Measurements from ENCODE around the gene SUN3.

Gene SUN3

GRCh38 chr7:48028938-48029337 lies at the start of gene SUN3:
SUN3 (minus strand) TSS chr7:48029107; CDS start chr7:48028938, 169 bp downstream.
- no peak for DNase-seq (ENCODE audit: low spot score)

- no peak for DNase-seq (ENCODE audit: low spot score)
Observed at GRCh38 chr7:48078470-48078869, 49.6 kb upstream of the SUN3 start.

- no peak for DNase-seq (ENCODE audit: low spot score)
Observed at GRCh38 chr7:48077423-48077822, 48.5 kb upstream of the SUN3 start.

GRCh38 chr7:48074204-48074654 lies 45.3 kb upstream of the SUN3 start:
- no peak for DNase-seq (ENCODE audit: low spot score)

- no peak for DNase-seq (ENCODE audit: low spot score)
Observed at GRCh38 chr7:48067475-48067874, 38.6 kb upstream of the SUN3 start.

- no peak for DNase-seq (ENCODE audit: low spot score)
Observed at GRCh38 chr7:48063985-48064384, 35.1 kb upstream of the SUN3 start.

GRCh38 chr7:48059706-48060105 lies 30.8 kb upstream of the SUN3 start:
- no peak for DNase-seq (ENCODE audit: low spot score)

GRCh38 chr7:48058990-48059389 lies 30.1 kb upstream of the SUN3 start:
- DNase-seq (ENCODE audit: low spot score) = no peak

GRCh38 chr7:48053736-48054135 lies 24.8 kb upstream of the SUN3 start:
- DNase-seq (ENCODE audit: low spot score) = no peak

- DNase-seq (ENCODE audit: low spot score) = no peak
Observed at GRCh38 chr7:48052748-48053147, 23.8 kb upstream of the SUN3 start.

GRCh38 chr7:48049850-48050249 lies 20.9 kb upstream of the SUN3 start:
- DNase-seq (ENCODE audit: low spot score) = no peak

GRCh38 chr7:48048113-48048512 lies 19.2 kb upstream of the SUN3 start:
- DNase-seq (ENCODE audit: low spot score) = no peak

GRCh38 chr7:48046458-48046857 lies 17.6 kb upstream of the SUN3 start:
- DNase-seq (ENCODE audit: low spot score) = no peak

- no peak for DNase-seq (ENCODE audit: low spot score)
Observed at GRCh38 chr7:48045195-48045765, 16.4 kb upstream of the SUN3 start.

GRCh38 chr7:48042636-48043035 lies 13.7 kb upstream of the SUN3 start:
- DNase-seq (ENCODE audit: low spot score) = no peak

GRCh38 chr7:48042216-48042615 lies 13.3 kb upstream of the SUN3 start:
- DNase-seq (ENCODE audit: low spot score) = no peak

GRCh38 chr7:48041653-48041970 lies 12.7 kb upstream of the SUN3 start:
- peak; percentile 35 for DNase-seq (ENCODE audit: low spot score)

- DNase-seq (ENCODE audit: low spot score) = no peak
Observed at GRCh38 chr7:48040944-48041652, 12.2 kb upstream of the SUN3 start.

- no peak for DNase-seq (ENCODE audit: low spot score)
Observed at GRCh38 chr7:48038815-48039506, 10.1 kb upstream of the SUN3 start.

- no peak for DNase-seq (ENCODE audit: low spot score)
Observed at GRCh38 chr7:48035967-48036478, 7.1 kb upstream of the SUN3 start.

- DNase-seq (ENCODE audit: low spot score) = peak; percentile 77
Observed at GRCh38 chr7:48035301-48035966, 6.5 kb upstream of the SUN3 start, which contains the start of gene C7orf57. C7orf57 (plus strand) TSS chr7:48035543; CDS start chr7:48036309, 766 bp downstream.

- no peak for DNase-seq (ENCODE audit: low spot score)
Observed at GRCh38 chr7:48033922-48034321, 5.0 kb upstream of the SUN3 start.

- no peak for DNase-seq (ENCODE audit: low spot score)
Observed at GRCh38 chr7:48031111-48031510, 2.2 kb upstream of the SUN3 start.
